ENCODE data around the gene EVI5L. TPM values are rescaled to one million over a fixed set of nuclear protein-coding genes. Genes with fewer than 3 reads are reported as not detected.

Gene EVI5L
- total RNA-seq, 1 experiment from 2014 or later: 12.2 TPM

GRCh38 chr19:7863157-7863970, 33.3 kb downstream of the EVI5L start:
- no peak for DNase-seq
- TF ChIP-seq CTCF (IDR thresholded peaks at IDR 0.05; ENCODE audit: unreplicated experiment): no peak
- H3K27ac Mint-ChIP-seq (ENCODE audit: unreplicated experiment): no peak overlapping the region
- intact Hi-C loops (cut with micrococcal nuclease; ENCODE audit: unreplicated experiment): no loop called here
- peaks cover 7% of the 10 kb centered on the region for H3K4me1 Mint-ChIP-seq (ENCODE audit: low read depth, unreplicated experiment)
- no TSS peak for BruUV-seq (replicated peaks)
- CTCF ChIA-PET: no interaction called here
- H3K36me3 Mint-ChIP-seq (ENCODE audit: insufficient read depth, unreplicated experiment): peaks cover 20% of the 10 kb centered on the region
- no peaks in the 10 kb centered on the region for H3K27me3 Mint-ChIP-seq (ENCODE audit: unreplicated experiment)
- no peak overlapping the region for H3K4me3 Mint-ChIP-seq (ENCODE audit: low read depth, unreplicated experiment)
- H3K9me3 Mint-ChIP-seq (ENCODE audit: low read depth, unreplicated experiment): no peaks in the 10 kb centered on the region

- no peaks in the 10 kb centered on the region for H3K9me3 Mint-ChIP-seq (ENCODE audit: low read depth, unreplicated experiment)
- DNase-seq: no peak
- H3K4me1 Mint-ChIP-seq (ENCODE audit: low read depth, unreplicated experiment): peaks cover 7% of the 10 kb centered on the region
- no peak overlapping the region for H3K27ac Mint-ChIP-seq (ENCODE audit: unreplicated experiment)
- H3K36me3 Mint-ChIP-seq (ENCODE audit: insufficient read depth, unreplicated experiment): peaks cover 25% of the 10 kb centered on the region
- no peak for TF ChIP-seq CTCF (IDR thresholded peaks at IDR 0.05; ENCODE audit: unreplicated experiment)
- CTCF ChIA-PET: interaction anchor here (0.6 kb wide), 1 partner anchor 56 kb away, joined by 6 read pairs; the partner anchor contains the start of gene SNAPC2
- BruUV-seq (replicated peaks): no TSS peak
- H3K4me3 Mint-ChIP-seq (ENCODE audit: low read depth, unreplicated experiment): no peak overlapping the region
- intact Hi-C loops (cut with micrococcal nuclease; ENCODE audit: unreplicated experiment): no loop called here
- H3K27me3 Mint-ChIP-seq (ENCODE audit: unreplicated experiment): no peaks in the 10 kb centered on the region
These were observed 34.1 kb downstream of the EVI5L start for GRCh38 chr19:7863971-7864689.

GRCh38 chr19:7864690-7865074, 34.7 kb downstream of the EVI5L start:
- intact Hi-C loops (cut with micrococcal nuclease; ENCODE audit: unreplicated experiment): no loop called here
- Mint-ChIP-seq H3K36me3 (ENCODE audit: insufficient read depth, unreplicated experiment) (peaks cover 29% of the 10 kb centered on the region), H3K4me1 (ENCODE audit: low read depth, unreplicated experiment) (peaks cover 7% of the 10 kb centered on the region), H3K27ac (ENCODE audit: unreplicated experiment) (no peak overlapping the region), H3K4me3 (ENCODE audit: low read depth, unreplicated experiment) (no peak overlapping the region), H3K9me3 (ENCODE audit: low read depth, unreplicated experiment) (no peaks in the 10 kb centered on the region), H3K27me3 (ENCODE audit: unreplicated experiment) (no peaks in the 10 kb centered on the region)
- BruUV-seq (replicated peaks): no TSS peak
- CTCF ChIA-PET: interaction anchor here (0.6 kb wide), 1 partner anchor 56 kb away, joined by 6 read pairs; the partner anchor contains the start of gene SNAPC2
- no peak for DNase-seq
- TF ChIP-seq CTCF (IDR thresholded peaks at IDR 0.05; ENCODE audit: unreplicated experiment): no peak

- Mint-ChIP-seq H3K36me3 (ENCODE audit: insufficient read depth, unreplicated experiment) (peaks cover 36% of the 10 kb centered on the region), H3K4me1 (ENCODE audit: low read depth, unreplicated experiment) (peaks cover 7% of the 10 kb centered on the region), H3K27me3 (ENCODE audit: unreplicated experiment) (no peaks in the 10 kb centered on the region), H3K27ac (ENCODE audit: unreplicated experiment) (no peak overlapping the region), H3K9me3 (ENCODE audit: low read depth, unreplicated experiment) (no peaks in the 10 kb centered on the region), H3K4me3 (ENCODE audit: low read depth, unreplicated experiment) (no peak overlapping the region)
- no TSS peak for BruUV-seq (replicated peaks)
- TF ChIP-seq CTCF (IDR thresholded peaks at IDR 0.05; ENCODE audit: unreplicated experiment): no peak
- intact Hi-C loops (cut with micrococcal nuclease; ENCODE audit: unreplicated experiment): no loop called here
- no peak for DNase-seq
- CTCF ChIA-PET: no interaction called here
These were observed 35.4 kb downstream of the EVI5L start for GRCh38 chr19:7865262-7865911.
